Endothelial cell (in vitro differentiated cells): ENCODE results near the gene WWP2. TPM values are rescaled to one million over a fixed set of nuclear protein-coding genes. Genes with fewer than 3 reads are reported as not detected.
A peak's percentile ranks its signal among the peaks of the same experiment; 100 is the strongest.
"Not testable (repeated sequence)": the region's sequence is repeated elsewhere in the genome, so short reads cannot be mapped to it uniquely, and the experiment has no call there.

Source experiments
- DNase-seq: peaks from one replicate; pipeline ENCODE4 v3.0.0; 2021; ENCODE audit warnings: low spot score
- H3K27ac Mint-ChIP-seq: one replicate; pipeline ENCODE4 v1.8.0; 2021; ENCODE audit warnings: mixed read lengths, inconsistent platforms; ENCODE audit not compliant: unreplicated experiment
- H3K27me3 Mint-ChIP-seq: one replicate; pipeline ENCODE4 v1.8.0; 2021; ENCODE audit warnings: mild to moderate bottlenecking, moderate library complexity, mixed read lengths, inconsistent platforms; ENCODE audit not compliant: unreplicated experiment
- H3K36me3 Mint-ChIP-seq: one replicate; pipeline ENCODE4 v1.8.0; 2021; ENCODE audit warnings: mild to moderate bottlenecking, low read depth, mixed read lengths, inconsistent platforms; ENCODE audit not compliant: unreplicated experiment
- H3K4me1 Mint-ChIP-seq: one replicate; pipeline ENCODE4 v1.8.0; 2021; ENCODE audit warnings: mild to moderate bottlenecking, mixed read lengths, inconsistent platforms; ENCODE audit not compliant: unreplicated experiment
- H3K4me3 Mint-ChIP-seq: one replicate; pipeline ENCODE4 v1.8.0; 2021; ENCODE audit warnings: mild to moderate bottlenecking, mixed read lengths, inconsistent platforms; ENCODE audit not compliant: unreplicated experiment
- H3K9me3 Mint-ChIP-seq: one replicate; pipeline ENCODE4 v1.8.0; 2021; ENCODE audit warnings: mixed read lengths, inconsistent platforms; ENCODE audit not compliant: unreplicated experiment
- microRNA-seq: library from miRNA; unstranded; fragments of <30 nt; microRNA quantifications from one replicate; pipeline ENCODE4, GENCODE V29; 2020; ENCODE audit not compliant: unreplicated experiment
- total RNA-seq: library from RNA; stranded (reverse); fragmentation: NEBNext Ultra II Directional; extraction: Animal tissue kit (Norgen Biotek cat#: 25700); gene quantifications from one replicate; pipeline ENCODE4 v1.2.1, GENCODE V29; 2021; ENCODE audit not compliant: unreplicated experiment

WWP2 gene
- total RNA-seq, 1 donor from 2014 or later, result 35.3 TPM

DNA sequence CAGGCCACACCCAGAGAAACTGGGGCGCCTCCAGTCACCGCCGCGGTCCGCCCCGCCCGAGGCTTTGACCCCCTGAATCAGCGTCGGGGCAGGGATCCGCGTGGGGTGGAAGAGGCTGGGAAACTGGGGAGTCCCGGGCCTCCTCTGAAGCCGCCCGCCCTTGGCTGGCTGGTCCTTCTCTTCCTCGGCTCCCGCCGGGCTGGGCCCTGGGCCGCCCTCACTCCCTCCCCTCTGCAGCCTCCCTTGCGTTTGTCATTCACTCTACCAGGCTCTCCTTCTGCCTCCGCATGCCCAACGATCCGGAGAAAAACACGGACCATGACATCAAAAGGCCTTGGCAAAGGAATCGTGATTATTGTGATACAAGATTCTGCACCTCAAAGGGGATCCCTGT lies 203.5 kb downstream of the WWP2 start:
- H3K4me3 Mint-ChIP-seq, result peak overlapping the region; percentile 62
- not testable (repeated sequence) for H3K27me3 Mint-ChIP-seq, H3K4me1 Mint-ChIP-seq, H3K36me3 Mint-ChIP-seq, H3K27ac Mint-ChIP-seq, DNase-seq, H3K9me3 Mint-ChIP-seq

DNA sequence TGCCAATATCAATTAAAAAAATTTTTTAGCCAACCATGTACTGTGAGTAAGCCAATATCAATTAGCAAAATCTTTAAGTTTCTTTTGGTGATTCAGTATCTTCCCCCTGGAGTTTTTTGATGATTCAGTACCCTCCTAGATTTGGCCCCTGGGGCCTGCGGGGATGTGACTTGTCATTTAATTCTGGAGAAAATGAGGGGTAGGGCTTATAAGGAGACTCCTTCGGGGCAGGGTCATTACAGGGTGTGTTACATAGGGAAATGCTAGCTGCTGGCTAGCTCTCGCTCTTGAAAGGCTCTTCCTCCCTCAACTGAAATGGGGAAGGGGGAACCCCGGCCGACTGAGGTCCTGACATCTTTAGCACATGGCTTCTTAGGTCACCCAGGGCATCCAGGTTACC lies 205.6 kb downstream of the WWP2 start:
- H3K9me3 Mint-ChIP-seq, result not testable (repeated sequence)

DNA sequence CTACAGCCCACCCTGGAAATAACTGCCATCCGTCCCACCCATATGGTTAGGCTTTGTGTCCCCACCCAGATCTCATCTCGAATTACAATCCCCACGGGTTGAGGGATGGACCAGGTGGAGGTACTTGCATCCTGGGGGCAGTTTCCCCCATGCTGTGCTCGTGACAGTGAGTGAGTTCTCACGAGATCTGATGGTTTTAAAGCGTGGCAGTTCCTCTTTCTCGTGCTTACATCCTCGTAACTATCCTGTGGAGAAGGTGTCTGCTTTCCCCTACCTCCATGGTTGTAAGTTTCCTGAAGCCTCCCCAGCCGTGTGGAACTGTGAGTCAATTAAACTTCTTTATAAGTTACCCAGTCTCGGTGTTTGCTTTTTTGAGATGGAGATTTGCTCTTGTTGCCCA lies 206.0 kb downstream of the WWP2 start:
- not testable (repeated sequence) for H3K36me3 Mint-ChIP-seq, H3K9me3 Mint-ChIP-seq, H3K27me3 Mint-ChIP-seq, H3K4me3 Mint-ChIP-seq, H3K27ac Mint-ChIP-seq, DNase-seq, H3K4me1 Mint-ChIP-seq

More for the DNA sequence above, 205.6 kb downstream of the WWP2 start:
- not testable (repeated sequence) for H3K4me1 Mint-ChIP-seq, H3K4me3 Mint-ChIP-seq, H3K36me3 Mint-ChIP-seq, H3K27ac Mint-ChIP-seq, DNase-seq, H3K27me3 Mint-ChIP-seq

DNA sequence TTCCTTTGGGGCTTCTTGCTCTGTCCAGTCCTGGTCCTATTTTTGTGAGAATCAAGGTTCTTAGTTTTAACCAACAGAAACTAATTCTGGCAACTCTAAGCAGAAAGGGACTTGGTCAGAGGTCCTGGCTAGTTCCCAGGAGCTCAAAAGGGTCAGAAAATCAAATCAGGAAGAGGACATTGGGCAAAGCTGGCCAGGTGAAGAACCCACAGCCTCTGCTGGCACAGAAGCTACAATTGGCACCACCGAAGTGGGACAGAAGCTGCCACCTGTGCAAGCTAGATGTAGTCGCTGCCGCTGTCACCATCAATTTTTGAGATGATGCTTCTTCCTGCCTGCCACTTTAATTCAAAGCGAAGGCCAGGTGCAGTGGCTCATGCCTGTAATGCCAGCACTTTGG lies 207.5 kb downstream of the WWP2 start:
- not testable (repeated sequence) for H3K27me3 Mint-ChIP-seq, H3K9me3 Mint-ChIP-seq, H3K27ac Mint-ChIP-seq, H3K36me3 Mint-ChIP-seq, H3K4me3 Mint-ChIP-seq, H3K4me1 Mint-ChIP-seq, DNase-seq

DNA sequence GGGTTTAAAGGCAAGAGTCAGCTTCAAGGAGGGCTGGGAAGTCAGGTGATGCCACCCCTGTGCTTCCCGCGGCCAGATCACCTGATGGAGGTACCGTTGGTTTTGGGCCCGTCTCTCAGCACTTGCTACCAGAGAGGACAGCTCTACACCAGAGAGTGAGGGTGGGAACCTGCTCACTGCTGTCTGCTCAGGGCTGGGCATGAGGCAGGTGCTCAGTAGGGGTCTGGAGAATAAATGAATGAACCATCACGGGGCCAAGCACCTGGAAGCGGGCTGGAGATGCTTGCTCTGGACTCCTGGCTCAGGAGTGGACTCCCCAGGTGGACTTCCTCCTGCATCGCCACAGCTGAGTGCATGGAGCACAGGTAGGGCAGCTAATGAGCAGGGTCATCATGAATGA lies 210.0 kb downstream of the WWP2 start:
- not testable (repeated sequence) for H3K27me3 Mint-ChIP-seq, H3K4me1 Mint-ChIP-seq, DNase-seq, H3K27ac Mint-ChIP-seq, H3K36me3 Mint-ChIP-seq, H3K9me3 Mint-ChIP-seq, H3K4me3 Mint-ChIP-seq

DNA sequence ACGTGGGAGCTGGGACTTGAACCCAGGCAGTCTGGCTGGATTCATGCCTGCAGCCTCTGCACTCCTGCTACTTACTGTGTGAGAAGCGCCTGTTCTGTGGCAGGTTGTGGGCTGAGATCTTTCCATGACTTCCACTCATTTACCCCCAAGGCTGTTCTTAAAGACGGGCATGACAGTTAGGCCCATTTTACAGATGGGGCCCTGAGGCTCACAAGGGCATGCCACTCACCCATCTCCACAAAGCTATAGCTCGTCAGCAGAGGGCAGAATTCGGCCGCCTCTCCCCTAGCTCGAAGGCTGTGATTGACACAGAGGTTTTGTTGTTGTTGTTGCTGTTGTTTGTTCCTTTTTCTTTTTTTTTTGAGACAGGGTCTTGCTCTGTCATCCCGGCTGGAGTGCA lies 210.8 kb downstream of the WWP2 start:
- not testable (repeated sequence) for DNase-seq, H3K4me3 Mint-ChIP-seq, H3K4me1 Mint-ChIP-seq, H3K27ac Mint-ChIP-seq, H3K27me3 Mint-ChIP-seq, H3K36me3 Mint-ChIP-seq, H3K9me3 Mint-ChIP-seq

DNA sequence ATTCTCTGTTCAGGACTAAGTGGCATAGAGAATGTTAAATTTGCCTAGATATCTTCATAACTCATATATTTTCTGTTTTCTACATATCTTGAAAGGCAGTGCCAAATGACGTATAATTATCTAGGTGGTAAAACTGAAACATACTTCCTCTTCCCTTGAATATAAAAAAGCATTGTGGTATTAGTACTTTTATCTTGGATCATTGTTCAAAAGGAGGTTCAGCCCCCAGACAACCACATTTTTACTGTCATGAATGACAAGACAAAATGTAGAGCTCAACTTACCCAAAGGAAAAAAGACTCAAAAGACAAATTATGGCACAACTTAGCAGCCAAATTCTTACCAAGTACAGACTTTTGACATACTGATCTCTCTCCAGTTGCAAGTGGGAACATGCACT lies 223.1 kb downstream of the WWP2 start:
- not testable (repeated sequence) for DNase-seq, H3K27ac Mint-ChIP-seq, H3K4me3 Mint-ChIP-seq, H3K36me3 Mint-ChIP-seq, H3K9me3 Mint-ChIP-seq, H3K4me1 Mint-ChIP-seq, H3K27me3 Mint-ChIP-seq

Small RNAs within 50 kb of the gene (microRNA-seq; reads per million reads assigned to microRNA genes)
- 1,483 reads per million, percentile 95 among the genes with 10 or more reads in this experiment for gene MIR140

Other genes starting within 250 kb of the WWP2 start
- gene NFAT5, start 196.4 kb upstream of the WWP2 start, total RNA-seq, result 48.8 TPM
- 29.1 TPM for gene NQO1, start 35.8 kb upstream of the WWP2 start, total RNA-seq
- gene NOB1, start 7.4 kb upstream of the WWP2 start, total RNA-seq, result 46.8 TPM
- gene CLEC18A, start 189.0 kb downstream of the WWP2 start, total RNA-seq, result 0.28 TPM